Smooth muscle cell (in vitro differentiated cells): ENCODE results near the gene PRAC2. TPM values are rescaled to one million over a fixed set of nuclear protein-coding genes. Genes with fewer than 3 reads are reported as not detected.

Experiments used
- DNase-seq: peaks from one replicate; lab custom pipeline; 2025; ENCODE audit not compliant: unreplicated experiment; lab: John Stamatoyannopoulos, UW
- H2AFZ ChIP-seq: fragments of 200-600 bp; sonication (generic); 2 replicates; pipeline ENCODE4 v1.6.0; 2016; ENCODE audit warnings: antibody characterized with exemption, low read depth, mild to moderate bottlenecking
- H3F3A ChIP-seq: fragments of 200-600 bp; sonication (generic); 2 replicates; pipeline ENCODE4 v1.6.0; 2017; ENCODE audit warnings: antibody characterized with exemption, low read depth
- H3K27ac ChIP-seq: fragments of 200-600 bp; sonication (generic); 2 replicates; pipeline ENCODE4 v1.5.1; 2016; ENCODE audit warnings: low read depth, mild to moderate bottlenecking
- H3K27me3 ChIP-seq: fragments of 200-600 bp; sonication (generic); 2 replicates; pipeline ENCODE4 v1.6.1; 2016; ENCODE audit warnings: low read depth, mild to moderate bottlenecking
- H3K36me3 ChIP-seq: fragments of 200-600 bp; sonication (generic); 2 replicates; pipeline ENCODE4 v1.5.1; 2016; ENCODE audit warnings: low read depth
- H3K4me1 ChIP-seq: fragments of 200-600 bp; sonication (generic); 2 replicates; pipeline ENCODE4 v1.5.1; 2016; ENCODE audit warnings: low read depth
- H3K4me2 ChIP-seq: fragments of 200-600 bp; sonication (generic); 2 replicates; pipeline ENCODE4 v1.6.0; 2016; ENCODE audit warnings: mild to moderate bottlenecking
- H3K4me3 ChIP-seq: fragments of 200-600 bp; sonication (generic); 2 replicates; pipeline ENCODE4 v1.5.1; 2016; ENCODE audit warnings: mild to moderate bottlenecking
- H3K79me2 ChIP-seq: fragments of 200-600 bp; sonication (generic); 2 replicates; pipeline ENCODE4 v1.6.0; 2016; ENCODE audit warnings: low read depth, mild to moderate bottlenecking
- H3K9ac ChIP-seq: fragments of 200-600 bp; sonication (generic); 2 replicates; pipeline ENCODE4 v1.6.0; 2016; ENCODE audit warnings: low read depth
- H3K9me3 ChIP-seq: fragments of 200-600 bp; sonication (generic); replicated peaks from 2 replicates; pipeline ENCODE4 v1.5.1; 2016; ENCODE audit warnings: low read depth
- H4K20me1 ChIP-seq: fragments of 200-600 bp; sonication (generic); 2 replicates; pipeline ENCODE4 v1.6.0; 2016; ENCODE audit warnings: low read depth
- CTCF ChIP-seq: fragments of 200-600 bp; sonication (generic); IDR thresholded peaks from 2 replicates; pipeline ENCODE4 v1.5.1; 2017; ENCODE audit warnings: borderline replicate concordance, mild to moderate bottlenecking, antibody characterized with exemption; ENCODE audit not compliant: insufficient read depth, poor library complexity, severe bottlenecking
- WGBS: methylation state at CpG from one replicate; pipeline ENCODE4 v1.1.7; 2016; ENCODE audit warnings: low lambda C conversion rate; 5-methylcytosine and 5-hydroxymethylcytosine counted together
- polyA plus RNA-seq: library from polyadenylated mRNA; unstranded; fragments of >200 nt; fragmentation: Nextera tagmentation; extraction: Ambion mirVana; gene quantifications from 2 replicates; pipeline ENCODE4 v1.2.1, GENCODE V29; 2016
- total RNA-seq: library from RNA; depleted of rRNA; stranded (reverse); fragments of >200 nt; gene quantifications from 2 replicates; pipeline ENCODE4 v1.2.3, GENCODE V29; 2014

Gene PRAC2
- total and polyA plus RNA-seq, 2 experiments from 2014 or later = 3.5 to 7.8 TPM

- Histone ChIP-seq H2AFZ (peak overlapping the region; percentile 60), H3F3A (peaks cover 10% of the 10 kb centered on the region), H3K4me3 (peak overlapping the region; percentile 42), H3K4me1 (no peaks in the 10 kb centered on the region), H3K9ac (peak overlapping the region; percentile 11), H3K4me2 (peak overlapping the region; percentile 83), H3K79me2 (no peaks in the 10 kb centered on the region), H3K27ac (peak overlapping the region; percentile 34), H3K36me3 (no peaks in the 10 kb centered on the region), H4K20me1 (no peaks in the 10 kb centered on the region), H3K27me3 (peaks cover 54% of the 10 kb centered on the region), H3K9me3 (no peaks in the 10 kb centered on the region)
- no peak for DNase-seq
- WGBS = 5% methylated on average over 42 of the region's 42 CpGs
- TF ChIP-seq CTCF = no peak
Measured at GRCh38 chr17:48723423-48724250, 652 bp downstream of the PRAC2 start.

- Histone ChIP-seq H4K20me1 (no peaks in the 10 kb centered on the region), H3K4me1 (no peaks in the 10 kb centered on the region), H3K9me3 (no peaks in the 10 kb centered on the region), H3K36me3 (no peaks in the 10 kb centered on the region), H3K4me3 (peak overlapping the region; percentile 42), H3K27ac (peak overlapping the region; percentile 34), H3K4me2 (peak overlapping the region; percentile 83), H2AFZ (peak overlapping the region; percentile 60), H3K27me3 (peaks cover 52% of the 10 kb centered on the region), H3F3A (peaks cover 10% of the 10 kb centered on the region), H3K9ac (no peak overlapping the region), H3K79me2 (no peaks in the 10 kb centered on the region)
- peak; percentile 76 for TF ChIP-seq CTCF
- peak; percentile 61 for DNase-seq
- 11% methylated on average over 32 of the region's 32 CpGs for WGBS
Measured at GRCh38 chr17:48724251-48725003, 1.4 kb downstream of the PRAC2 start.

- H4K20me1 ChIP-seq = no peaks in the 10 kb centered on the region
- peak overlapping the region; percentile 42 for H3K4me3 ChIP-seq
- WGBS = 16% methylated on average over 16 of the region's 16 CpGs
- no peaks in the 10 kb centered on the region for H3K4me1 ChIP-seq
- no peak for DNase-seq
- H3K9ac ChIP-seq = no peak overlapping the region
- no peak overlapping the region for H3K27ac ChIP-seq
- TF ChIP-seq CTCF = no peak
- H3K4me2 ChIP-seq = peak overlapping the region; percentile 83
- no peaks in the 10 kb centered on the region for H3K79me2 ChIP-seq
- no peak overlapping the region for H2AFZ ChIP-seq
- no peaks in the 10 kb centered on the region for H3K9me3 ChIP-seq
- H3K27me3 ChIP-seq = peaks cover 48% of the 10 kb centered on the region
- H3K36me3 ChIP-seq = no peaks in the 10 kb centered on the region
- peaks cover 10% of the 10 kb centered on the region for H3F3A ChIP-seq
Measured at GRCh38 chr17:48725004-48725287, 2.0 kb downstream of the PRAC2 start.
